ENCODE data around the gene GLRX. TPM values are rescaled to one million over a fixed set of nuclear protein-coding genes. Genes with fewer than 3 reads are reported as not detected.

The GLRX gene
- total and polyA plus RNA-seq, 11 donors, result 69.7 to 293 (median 116) TPM

DNA sequence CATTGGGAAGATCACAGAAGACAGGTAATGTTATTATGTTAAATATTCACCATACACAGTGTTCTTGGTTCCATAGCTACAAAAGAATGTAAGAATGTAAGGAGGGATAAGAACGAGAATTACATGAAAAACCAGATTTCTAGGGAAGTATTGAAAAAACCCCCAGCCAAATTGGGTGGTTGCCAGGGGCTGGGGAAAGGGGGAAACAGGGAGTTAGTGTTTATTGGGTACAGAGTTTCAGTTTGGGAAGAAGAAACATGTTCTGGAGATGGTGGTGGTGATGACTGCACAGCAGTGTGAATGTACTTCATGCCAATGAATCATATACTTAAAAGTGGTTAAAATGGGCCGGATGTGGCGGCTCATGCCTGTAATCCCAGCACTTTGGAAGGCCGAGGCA, 40.3 kb downstream of the GLRX start:
- Histone ChIP-seq H3K4me3 (no peak overlapping the region), H3K27me3 (no peaks in the 10 kb centered on the region), H3K36me3 (peaks cover 0 to 48% (median 12%) of the 10 kb centered on the region in 9 donors), H3K4me1 (peaks cover 0 to 62% (median 25%) of the 10 kb centered on the region in 12 donors), H3K27ac (no peak overlapping the region), H3K9me3 (no peaks in the 10 kb centered on the region)
- ATAC-seq (no peak), DNase-seq (no peak)
- WGBS, 4 donors, result 93 to 94% (median 94%) methylated on average over 4 of the region's 4 CpGs
- intact Hi-C loops (cut with DNase I), result loop anchor here in 7 of 10 donors (5.0 to 10.0 kb wide), 7 partner anchors 35 to 555 kb away; partner anchors contain the start of gene RFESD (in 1 of the 7)
- TF ChIP-seq, protein P1, sequence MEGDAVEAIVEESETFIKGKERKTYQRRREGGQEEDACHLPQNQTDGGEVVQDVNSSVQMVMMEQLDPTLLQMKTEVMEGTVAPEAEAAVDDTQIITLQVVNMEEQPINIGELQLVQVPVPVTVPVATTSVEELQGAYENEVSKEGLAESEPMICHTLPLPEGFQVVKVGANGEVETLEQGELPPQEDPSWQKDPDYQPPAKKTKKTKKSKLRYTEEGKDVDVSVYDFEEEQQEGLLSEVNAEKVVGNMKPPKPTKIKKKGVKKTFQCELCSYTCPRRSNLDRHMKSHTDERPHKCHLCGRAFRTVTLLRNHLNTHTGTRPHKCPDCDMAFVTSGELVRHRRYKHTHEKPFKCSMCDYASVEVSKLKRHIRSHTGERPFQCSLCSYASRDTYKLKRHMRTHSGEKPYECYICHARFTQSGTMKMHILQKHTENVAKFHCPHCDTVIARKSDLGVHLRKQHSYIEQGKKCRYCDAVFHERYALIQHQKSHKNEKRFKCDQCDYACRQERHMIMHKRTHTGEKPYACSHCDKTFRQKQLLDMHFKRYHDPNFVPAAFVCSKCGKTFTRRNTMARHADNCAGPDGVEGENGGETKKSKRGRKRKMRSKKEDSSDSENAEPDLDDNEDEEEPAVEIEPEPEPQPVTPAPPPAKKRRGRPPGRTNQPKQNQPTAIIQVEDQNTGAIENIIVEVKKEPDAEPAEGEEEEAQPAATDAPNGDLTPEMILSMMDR (IDR thresholded peaks at IDR 0.05), result no peak
- TF ChIP-seq POLR2A (IDR thresholded peaks at IDR 0.05), result no peak

DNA sequence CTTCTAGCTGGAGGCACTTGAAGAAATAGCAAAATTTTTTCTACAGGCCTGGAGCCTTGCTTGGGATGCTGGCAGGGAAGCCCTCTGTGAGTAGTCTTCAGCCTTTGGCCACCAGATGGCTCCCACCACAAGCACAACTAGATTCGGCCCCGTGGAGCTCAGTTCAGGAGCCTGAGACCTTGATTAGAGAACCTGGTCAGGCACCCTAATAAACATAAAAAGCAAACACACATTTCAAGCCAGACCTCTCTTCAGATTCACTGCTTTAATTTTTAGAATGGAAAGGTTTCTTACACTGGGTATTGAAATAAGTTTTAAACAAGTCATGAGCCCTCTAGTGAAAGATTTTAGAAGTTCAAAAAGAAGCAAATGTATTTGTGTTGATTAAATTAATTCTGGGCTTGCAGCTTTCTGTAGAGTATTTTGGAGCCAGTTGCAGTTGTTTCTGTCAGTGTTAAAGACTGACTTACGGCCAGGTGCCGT, 41.4 kb downstream of the GLRX start:
- peak overlapping the region; percentile 11 to 77 (median 30) for H3K27ac ChIP-seq
- TF ChIP-seq, protein P1 (IDR thresholded peaks at IDR 0.05), result peak; percentile 73 to 97 (median 88)
- no peak for TF ChIP-seq POLR2A (IDR thresholded peaks at IDR 0.05)
- no peak overlapping the region for H3K4me3 ChIP-seq
- peaks cover 0 to 39% (median 12%) of the 10 kb centered on the region in 9 donors for H3K36me3 ChIP-seq
- DNase-seq (peak; percentile 80 to 88 (median 82)), ATAC-seq (peak; percentile 78 to 93 (median 92))
- 24 to 38% (median 32%) methylated on average over 4 of the region's 4 CpGs for WGBS, 4 donors
- no peaks in the 10 kb centered on the region for H3K27me3 ChIP-seq
- H3K9me3 ChIP-seq, result no peaks in the 10 kb centered on the region
- intact Hi-C loops (cut with DNase I), result loop anchor here (1.0 to 10.0 kb wide), 14 partner anchors 36 to 556 kb away; partner anchors contain the start of gene RFESD (in 2 of the 10)
- peaks cover 0 to 52% (median 20%) of the 10 kb centered on the region in 12 donors for H3K4me1 ChIP-seq

DNA sequence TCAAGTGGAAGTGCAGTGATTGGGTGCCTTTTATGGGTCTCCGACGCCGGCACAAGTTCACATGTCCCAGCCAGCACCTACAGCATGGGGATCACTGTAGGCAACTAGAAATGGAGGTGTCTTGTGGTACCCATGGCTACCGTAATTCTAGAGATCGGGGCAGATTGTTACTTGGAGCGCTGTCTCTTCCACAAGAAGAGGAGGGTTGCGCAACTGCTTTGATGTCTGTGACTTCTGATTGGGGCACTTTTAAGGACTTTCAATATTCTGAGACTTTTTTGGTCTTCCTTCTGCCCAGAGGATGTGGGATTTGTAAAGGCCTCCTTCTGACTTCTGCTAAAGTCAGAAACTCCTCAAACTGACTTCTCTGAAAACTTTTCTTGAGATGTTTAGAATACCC, 41.9 kb downstream of the GLRX start:
- TF ChIP-seq POLR2A (IDR thresholded peaks at IDR 0.05), result no peak
- TF ChIP-seq, protein P1 (IDR thresholded peaks at IDR 0.05), result no peak
- Histone ChIP-seq H3K4me3 (no peak overlapping the region), H3K4me1 (peaks cover 0 to 49% (median 20%) of the 10 kb centered on the region in 12 donors), H3K27me3 (no peaks in the 10 kb centered on the region), H3K27ac (peak overlapping the region in 10 of 12 donors; percentile 11 to 77 (median 29)), H3K9me3 (no peaks in the 10 kb centered on the region), H3K36me3 (peaks cover 0 to 35% (median 12%) of the 10 kb centered on the region in 9 donors)
- intact Hi-C loops (cut with DNase I), result loop anchor here in 9 of 10 donors (2.0 to 10.0 kb wide), 11 partner anchors 37 to 557 kb away; partner anchors contain the start of gene RFESD (in 2 of the 9)
- WGBS, 4 donors, result 83 to 87% (median 85%) methylated on average over 7 of the region's 7 CpGs
- peak in 2 of 4 donors; percentile 5 to 11 for ATAC-seq
- DNase-seq, result no peak

DNA sequence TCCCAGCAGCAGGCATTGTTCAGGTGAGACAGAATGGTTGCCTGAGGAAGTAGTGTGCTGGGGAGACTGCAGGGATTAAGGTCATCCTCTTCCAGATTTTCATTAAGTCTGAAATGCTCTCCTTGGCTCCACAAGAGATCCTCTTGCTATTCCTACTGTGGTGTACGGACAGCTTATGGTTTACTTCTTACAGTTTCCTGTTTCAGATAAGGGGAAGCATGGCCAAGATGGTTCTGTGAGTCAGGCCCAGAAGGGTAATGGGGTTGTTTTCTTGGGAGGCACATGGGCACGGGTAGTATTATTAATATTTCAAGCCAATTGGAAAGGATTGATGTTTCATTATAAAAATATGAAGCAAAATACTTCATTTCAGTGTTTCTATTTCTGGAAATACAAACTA, 42.9 kb downstream of the GLRX start:
- DNase-seq, result no peak
- intact Hi-C loops (cut with DNase I), result loop anchor here (2.0 to 10.0 kb wide), 13 partner anchors 38 to 558 kb away; partner anchors contain the start of gene RFESD (in 3 of the 10)

More for the DNA sequence above, 42.9 kb downstream of the GLRX start:
- Histone ChIP-seq H3K4me1 (peaks cover 0 to 44% (median 14%) of the 10 kb centered on the region in 12 donors), H3K27ac (peak overlapping the region in 10 of 12 donors; percentile 4 to 77 (median 39)), H3K36me3 (peaks cover 0 to 32% (median 6%) of the 10 kb centered on the region in 9 donors), H3K27me3 (no peaks in the 10 kb centered on the region), H3K4me3 (no peak overlapping the region), H3K9me3 (no peaks in the 10 kb centered on the region)
- WGBS, 4 donors, result 44 to 52% (median 48%) methylated on average over 2 of the region's 2 CpGs
- ATAC-seq, result peak in 3 of 4 donors; percentile 8 to 42 (median 16)
- TF ChIP-seq POLR2A (IDR thresholded peaks at IDR 0.05), result no peak
- TF ChIP-seq, protein P1 (IDR thresholded peaks at IDR 0.05), result no peak

All from heart left ventricle (tissue), 16 donors.